ENCODE data around the gene METTL21C. TPM values are rescaled to one million over a fixed set of nuclear protein-coding genes. Genes with fewer than 3 reads are reported as not detected.

Gene METTL21C
- total RNA-seq, 1 donor from 2014 or later: not detected

- Mint-ChIP-seq H3K4me3 (ENCODE audit: unreplicated experiment) (no peak overlapping the region), H3K27ac (ENCODE audit: unreplicated experiment) (peak overlapping the region; percentile 61), H3K36me3 (ENCODE audit: unreplicated experiment) (peaks cover 29% of the 10 kb centered on the region), H3K4me1 (ENCODE audit: unreplicated experiment) (peaks cover 24% of the 10 kb centered on the region), H3K27me3 (ENCODE audit: unreplicated experiment) (no peaks in the 10 kb centered on the region), H3K9me3 (ENCODE audit: unreplicated experiment) (no peaks in the 10 kb centered on the region)
- no peak for DNase-seq (ENCODE audit: extremely low spot score, unreplicated experiment)
- TF ChIP-seq CTCF (IDR thresholded peaks at IDR 0.05): no peak
Observed at GRCh38 chr13:102651392-102651791, 43.5 kb downstream of the METTL21C start.

GRCh38 chr13:102650444-102650843, 44.4 kb downstream of the METTL21C start:
- no peak for DNase-seq (ENCODE audit: extremely low spot score, unreplicated experiment)
- Mint-ChIP-seq H3K4me3 (ENCODE audit: unreplicated experiment) (no peak overlapping the region), H3K36me3 (ENCODE audit: unreplicated experiment) (peaks cover 33% of the 10 kb centered on the region), H3K27ac (ENCODE audit: unreplicated experiment) (peak overlapping the region; percentile 61), H3K9me3 (ENCODE audit: unreplicated experiment) (no peaks in the 10 kb centered on the region), H3K27me3 (ENCODE audit: unreplicated experiment) (no peaks in the 10 kb centered on the region), H3K4me1 (ENCODE audit: unreplicated experiment) (peaks cover 28% of the 10 kb centered on the region)
- TF ChIP-seq CTCF (IDR thresholded peaks at IDR 0.05): no peak

GRCh38 chr13:102648046-102648445, 46.8 kb downstream of the METTL21C start:
- H3K27me3 Mint-ChIP-seq (ENCODE audit: unreplicated experiment): no peaks in the 10 kb centered on the region

GRCh38 chr13:102645701-102646100, 49.1 kb downstream of the METTL21C start:
- Mint-ChIP-seq H3K36me3 (ENCODE audit: unreplicated experiment) (peaks cover 56% of the 10 kb centered on the region), H3K27me3 (ENCODE audit: unreplicated experiment) (no peaks in the 10 kb centered on the region), H3K4me1 (ENCODE audit: unreplicated experiment) (peaks cover 10% of the 10 kb centered on the region), H3K9me3 (ENCODE audit: unreplicated experiment) (no peaks in the 10 kb centered on the region), H3K4me3 (ENCODE audit: unreplicated experiment) (no peak overlapping the region), H3K27ac (ENCODE audit: unreplicated experiment) (peak overlapping the region; percentile 64)
- no peak for TF ChIP-seq CTCF (IDR thresholded peaks at IDR 0.05)
- DNase-seq (ENCODE audit: extremely low spot score, unreplicated experiment): no peak

More at GRCh38 chr13:102648046-102648445, 46.8 kb downstream of the METTL21C start:
- no peak for DNase-seq (ENCODE audit: extremely low spot score, unreplicated experiment)
- Mint-ChIP-seq H3K4me3 (ENCODE audit: unreplicated experiment) (no peak overlapping the region), H3K27ac (ENCODE audit: unreplicated experiment) (peak overlapping the region; percentile 35), H3K4me1 (ENCODE audit: unreplicated experiment) (peaks cover 30% of the 10 kb centered on the region), H3K9me3 (ENCODE audit: unreplicated experiment) (no peaks in the 10 kb centered on the region), H3K36me3 (ENCODE audit: unreplicated experiment) (peaks cover 51% of the 10 kb centered on the region)
- TF ChIP-seq CTCF (IDR thresholded peaks at IDR 0.05): no peak

GRCh38 chr13:102643656-102644055, 51.2 kb downstream of the METTL21C start:
- Mint-ChIP-seq H3K27me3 (ENCODE audit: unreplicated experiment) (no peaks in the 10 kb centered on the region), H3K36me3 (ENCODE audit: unreplicated experiment) (peaks cover 54% of the 10 kb centered on the region), H3K4me1 (ENCODE audit: unreplicated experiment) (peaks cover 6% of the 10 kb centered on the region), H3K27ac (ENCODE audit: unreplicated experiment) (no peak overlapping the region), H3K9me3 (ENCODE audit: unreplicated experiment) (no peaks in the 10 kb centered on the region), H3K4me3 (ENCODE audit: unreplicated experiment) (no peak overlapping the region)
- DNase-seq (ENCODE audit: extremely low spot score, unreplicated experiment): no peak
- no peak for TF ChIP-seq CTCF (IDR thresholded peaks at IDR 0.05)
